Activated naive CD8-positive, alpha-beta T cell treated with anti-CD3 and anti-CD28 coated beads for 36 hours (primary cell): ENCODE measurements around the gene ANTXR1. TPM values are rescaled to one million over a fixed set of nuclear protein-coding genes. Genes with fewer than 3 reads are reported as not detected.
"Not testable (repeated sequence)": the region's sequence is repeated elsewhere in the genome, so short reads cannot be mapped to it uniquely, and the experiment has no call there.

ENCODE experiments used
- DNase-seq: peaks from one replicate; pipeline ENCODE4 v3.0.0; 2021
- H3K27ac Mint-ChIP-seq: one replicate; pipeline ENCODE4 v1.8.0; 2022; ENCODE audit warnings: mild to moderate bottlenecking, moderate library complexity, mixed read lengths
- H3K27me3 Mint-ChIP-seq: one replicate; pipeline ENCODE4 v1.8.0; 2022; ENCODE audit warnings: mild to moderate bottlenecking, mixed read lengths
- H3K36me3 Mint-ChIP-seq: one replicate; pipeline ENCODE4 v1.8.0; 2021; ENCODE audit warnings: mild to moderate bottlenecking, mixed read lengths
- H3K4me1 Mint-ChIP-seq: one replicate; pipeline ENCODE4 v1.8.0; 2021; ENCODE audit warnings: mixed read lengths
- H3K4me3 Mint-ChIP-seq: one replicate; pipeline ENCODE4 v1.8.0; 2022; ENCODE audit warnings: mild to moderate bottlenecking, moderate library complexity, mixed read lengths
- H3K9me3 Mint-ChIP-seq: one replicate; pipeline ENCODE4 v1.8.0; 2022; ENCODE audit warnings: mixed read lengths
- total RNA-seq, 2 experiments: library from RNA; stranded (reverse); gene quantifications; one replicate each; pipeline ENCODE4 v1.2.3, GENCODE V29; 2021

The ANTXR1 gene
- total RNA-seq, 2 experiments from 2014 or later = 0.91 to 1.1 TPM

GRCh38 chr2:69169655-69170389 is 156.8 kb downstream of the ANTXR1 start:
- peak; percentile 4 for DNase-seq
- no peaks in the 10 kb centered on the region for H3K4me1 Mint-ChIP-seq

GRCh38 chr2:69170661-69171060 is 157.7 kb downstream of the ANTXR1 start:
- Mint-ChIP-seq H3K9me3 (no peaks in the 10 kb centered on the region), H3K4me1 (no peaks in the 10 kb centered on the region), H3K4me3 (no peak overlapping the region), H3K27me3 (peaks cover 10% of the 10 kb centered on the region), H3K36me3 (no peaks in the 10 kb centered on the region), H3K27ac (no peak overlapping the region)
- no peak for DNase-seq

More at GRCh38 chr2:69169655-69170389, 156.8 kb downstream of the ANTXR1 start:
- H3K27me3 Mint-ChIP-seq = peaks cover 10% of the 10 kb centered on the region
- H3K27ac Mint-ChIP-seq = no peak overlapping the region
- no peaks in the 10 kb centered on the region for H3K9me3 Mint-ChIP-seq
- H3K36me3 Mint-ChIP-seq = no peaks in the 10 kb centered on the region
- no peak overlapping the region for H3K4me3 Mint-ChIP-seq

- no peaks in the 10 kb centered on the region for H3K9me3 Mint-ChIP-seq
- peaks cover 10% of the 10 kb centered on the region for H3K27me3 Mint-ChIP-seq
- no peak for DNase-seq
- H3K36me3 Mint-ChIP-seq = no peaks in the 10 kb centered on the region
- H3K4me1 Mint-ChIP-seq = no peaks in the 10 kb centered on the region
- H3K27ac Mint-ChIP-seq = no peak overlapping the region
- H3K4me3 Mint-ChIP-seq = no peak overlapping the region
These were observed 158.3 kb downstream of the ANTXR1 start for GRCh38 chr2:69171116-69171896.

GRCh38 chr2:69171897-69172525 is 159.0 kb downstream of the ANTXR1 start:
- Mint-ChIP-seq H3K36me3 (no peaks in the 10 kb centered on the region), H3K4me3 (no peak overlapping the region), H3K4me1 (no peaks in the 10 kb centered on the region), H3K27me3 (peaks cover 14% of the 10 kb centered on the region), H3K9me3 (no peaks in the 10 kb centered on the region), H3K27ac (no peak overlapping the region)
- no peak for DNase-seq

GRCh38 chr2:69173706-69174105 is 160.7 kb downstream of the ANTXR1 start:
- Mint-ChIP-seq H3K9me3 (no peaks in the 10 kb centered on the region), H3K4me3 (no peak overlapping the region), H3K27ac (no peak overlapping the region), H3K36me3 (no peaks in the 10 kb centered on the region), H3K4me1 (peaks cover 2% of the 10 kb centered on the region), H3K27me3 (peaks cover 18% of the 10 kb centered on the region)
- DNase-seq = no peak

- peaks cover 18% of the 10 kb centered on the region for H3K27me3 Mint-ChIP-seq
- not testable (repeated sequence) for H3K4me3 Mint-ChIP-seq, H3K27ac Mint-ChIP-seq, H3K36me3 Mint-ChIP-seq, DNase-seq, H3K4me1 Mint-ChIP-seq, H3K9me3 Mint-ChIP-seq
These were observed 161.2 kb downstream of the ANTXR1 start for GRCh38 chr2:69174211-69174610.

GRCh38 chr2:69175790-69176715 is 163.1 kb downstream of the ANTXR1 start:
- Mint-ChIP-seq H3K9me3 (no peaks in the 10 kb centered on the region), H3K27me3 (peaks cover 12% of the 10 kb centered on the region), H3K27ac (no peak overlapping the region)

GRCh38 chr2:69177063-69177771 is 164.2 kb downstream of the ANTXR1 start:
- no peak overlapping the region for H3K27ac Mint-ChIP-seq
- H3K9me3 Mint-ChIP-seq = no peaks in the 10 kb centered on the region
- DNase-seq = no peak
- peaks cover 2% of the 10 kb centered on the region for H3K4me1 Mint-ChIP-seq
- H3K36me3 Mint-ChIP-seq = no peaks in the 10 kb centered on the region
- no peak overlapping the region for H3K4me3 Mint-ChIP-seq
- peaks cover 8% of the 10 kb centered on the region for H3K27me3 Mint-ChIP-seq

More at GRCh38 chr2:69175790-69176715, 163.1 kb downstream of the ANTXR1 start:
- Mint-ChIP-seq H3K4me1 (peaks cover 2% of the 10 kb centered on the region), H3K36me3 (no peaks in the 10 kb centered on the region), H3K4me3 (no peak overlapping the region)
- no peak for DNase-seq

- peaks cover 2% of the 10 kb centered on the region for H3K4me1 Mint-ChIP-seq
- H3K36me3 Mint-ChIP-seq = no peaks in the 10 kb centered on the region
- H3K9me3 Mint-ChIP-seq = no peaks in the 10 kb centered on the region
- peaks cover 8% of the 10 kb centered on the region for H3K27me3 Mint-ChIP-seq
- peak; percentile 12 for DNase-seq
- no peak overlapping the region for H3K27ac Mint-ChIP-seq
- H3K4me3 Mint-ChIP-seq = no peak overlapping the region
These were observed 165.0 kb downstream of the ANTXR1 start for GRCh38 chr2:69177785-69178636.

- H3K27ac Mint-ChIP-seq = no peak overlapping the region
- H3K4me3 Mint-ChIP-seq = no peak overlapping the region
- H3K9me3 Mint-ChIP-seq = no peaks in the 10 kb centered on the region
- no peaks in the 10 kb centered on the region for H3K36me3 Mint-ChIP-seq
- H3K4me1 Mint-ChIP-seq = peaks cover 2% of the 10 kb centered on the region
- no peak for DNase-seq
- peaks cover 8% of the 10 kb centered on the region for H3K27me3 Mint-ChIP-seq
These were observed 165.8 kb downstream of the ANTXR1 start for GRCh38 chr2:69178756-69179155.

GRCh38 chr2:69180227-69180626 is 167.2 kb downstream of the ANTXR1 start:
- Mint-ChIP-seq H3K36me3 (no peaks in the 10 kb centered on the region), H3K4me3 (no peak overlapping the region), H3K9me3 (no peaks in the 10 kb centered on the region), H3K4me1 (peaks cover 2% of the 10 kb centered on the region), H3K27ac (no peak overlapping the region), H3K27me3 (peaks cover 8% of the 10 kb centered on the region)
- no peak for DNase-seq

GRCh38 chr2:69180974-69181373 is 168.0 kb downstream of the ANTXR1 start:
- no peak overlapping the region for H3K4me3 Mint-ChIP-seq
- H3K27me3 Mint-ChIP-seq = peaks cover 8% of the 10 kb centered on the region
- no peaks in the 10 kb centered on the region for H3K36me3 Mint-ChIP-seq
- peaks cover 2% of the 10 kb centered on the region for H3K4me1 Mint-ChIP-seq
- no peaks in the 10 kb centered on the region for H3K9me3 Mint-ChIP-seq
- DNase-seq = no peak
- H3K27ac Mint-ChIP-seq = no peak overlapping the region

GRCh38 chr2:69181806-69182427 is 168.9 kb downstream of the ANTXR1 start:
- DNase-seq = no peak
- no peaks in the 10 kb centered on the region for H3K36me3 Mint-ChIP-seq
- H3K27ac Mint-ChIP-seq = no peak overlapping the region
- H3K4me3 Mint-ChIP-seq = no peak overlapping the region
- H3K4me1 Mint-ChIP-seq = peaks cover 2% of the 10 kb centered on the region
- peaks cover 6% of the 10 kb centered on the region for H3K27me3 Mint-ChIP-seq
- no peaks in the 10 kb centered on the region for H3K9me3 Mint-ChIP-seq
